Keratinocyte (primary cell): Measurements from ENCODE around the gene FHL1. TPM values are rescaled to one million over a fixed set of nuclear protein-coding genes. Genes with fewer than 3 reads are reported as not detected.

ENCODE experiments used
- DNase-seq: peaks from one replicate; pipeline ENCODE4 v3.0.0-alpha.2; 2011; ENCODE audit warnings: low read depth, missing footprints, low spot score
- FAIRE-seq: peaks from 2 replicates; lab custom pipeline; 2011; peaks lifted over from hg19 to GRCh38; lab: Jason Lieb, UNC
- H2AFZ ChIP-seq: 2 replicates; pipeline ENCODE4 v1.6.0; 2012; ENCODE audit warnings: low read length, control low read depth, inconsistent platforms; ENCODE audit not compliant: control insufficient read depth
- H3K27ac ChIP-seq: 2 replicates; pipeline ENCODE4 v1.5.1; 2011; ENCODE audit warnings: low read length; ENCODE audit not compliant: control insufficient read depth, insufficient read depth
- H3K27me3 ChIP-seq: 3 replicates; pipeline ENCODE4 v1.6.0; 2011; ENCODE audit warnings: low read length; ENCODE audit not compliant: control insufficient read depth, insufficient read depth; ENCODE audit errors: extremely low read depth
- H3K36me3 ChIP-seq, 2 experiments: 2 replicates in 1 of 2; 3 replicates in 1 of 2; pipeline ENCODE4 v1.5.1; 2011; ENCODE audit warnings: low read length in 2 of 2, mild to moderate bottlenecking in 1 of 2; ENCODE audit not compliant: control insufficient read depth in 2 of 2, insufficient read depth in 2 of 2; ENCODE audit errors: extremely low read depth in 1 of 2
- H3K4me1 ChIP-seq: 3 replicates; pipeline ENCODE4 v1.5.1; 2011; ENCODE audit warnings: low read length; ENCODE audit not compliant: control insufficient read depth, insufficient read depth; ENCODE audit errors: extremely low read depth
- H3K4me2 ChIP-seq: 3 replicates; pipeline ENCODE4 v1.6.0; 2011; ENCODE audit warnings: low read depth, low read length; ENCODE audit not compliant: control insufficient read depth, insufficient read depth; ENCODE audit errors: extremely low read depth
- H3K4me3 ChIP-seq, 3 experiments: fragments of 200-600 bp in 1 of 3; sonication (generic) in 1 of 3; 2 replicates in 2 of 3; 3 replicates in 1 of 3; pipeline ENCODE4 v1.5.1; 2011 to 2016; ENCODE audit warnings: low read length in 3 of 3, mild to moderate bottlenecking in 3 of 3, control low read depth in 2 of 3, inconsistent platforms in 1 of 3, low read depth in 1 of 3, mixed read lengths in 1 of 3, mixed run types in 1 of 3, moderate library complexity in 1 of 3; ENCODE audit not compliant: control insufficient read depth in 2 of 3, insufficient read depth in 2 of 3; ENCODE audit errors: extremely low read depth in 1 of 3
- H3K79me2 ChIP-seq: 2 replicates; pipeline ENCODE4 v1.6.0; 2012; ENCODE audit warnings: low read length; ENCODE audit not compliant: control insufficient read depth, insufficient read depth
- H3K9ac ChIP-seq: 3 replicates; pipeline ENCODE4 v1.6.0; 2011; ENCODE audit warnings: low read length; ENCODE audit not compliant: control insufficient read depth, insufficient read depth; ENCODE audit errors: extremely low read depth
- H3K9me1 ChIP-seq: 3 replicates; pipeline ENCODE4 v1.6.0; 2011; ENCODE audit warnings: low read length; ENCODE audit not compliant: control insufficient read depth, insufficient read depth; ENCODE audit errors: extremely low read depth
- H3K9me3 ChIP-seq: 2 replicates; pipeline ENCODE4 v1.5.1; 2012; ENCODE audit warnings: low read depth, low read length; ENCODE audit not compliant: control insufficient read depth
- H4K20me1 ChIP-seq: 3 replicates; pipeline ENCODE4 v1.6.0; 2011; ENCODE audit warnings: low read length; ENCODE audit not compliant: control insufficient read depth, insufficient read depth; ENCODE audit errors: extremely low read depth
- CTCF ChIP-seq, 3 experiments: IDR thresholded peaks in 1 of 3; conservative IDR thresholded peaks in 1 of 3; optimal IDR thresholded peaks in 1 of 3; 2 replicates in 2 of 3; 3 replicates in 1 of 3; pipeline versions ENCODE3 to v1.5.1; 2011; ENCODE audit warnings: low read length in 3 of 3, mild to moderate bottlenecking in 3 of 3, moderate library complexity in 2 of 3, control low read depth in 1 of 3, inconsistent platforms in 1 of 3; ENCODE audit not compliant: insufficient read depth in 2 of 3; ENCODE audit errors: extremely low read depth in 1 of 3
- EZH2 ChIP-seq: IDR thresholded peaks from one replicate; pipeline ENCODE4 v1.6.1; 2012; ENCODE audit warnings: inconsistent platforms, mild to moderate bottlenecking, low read length, moderate library complexity
- dilution Hi-C: fragments of 300-500 bp; cut with MboI; formaldehyde crosslinking; loops from one replicate; pipeline ENCODE4 v1.7.0; 2020; ENCODE audit warnings: low sequenced_read_pairs; ENCODE audit not compliant: extremely low pct_ligation_motif_present
- polyA plus RNA-seq, 5 experiments: library from polyadenylated mRNA; depleted of rRNA in 3 of 5; stranded (reverse) in 3 of 5; stranded (forward) in 1 of 5; unstranded in 1 of 5; fragments of >200 nt; gene quantifications; 1 replicate in 1 of 5; 2 replicates in 3 of 5; 3 replicates in 1 of 5; pipeline versions ENCODE4 v1.2.1 to v1.2.3, GENCODE V29; 2011 to 2012; ENCODE audit warnings: missing spikeins in 2 of 5, low read depth in 1 of 5, low replicate concordance in 1 of 5

The FHL1 gene
- polyA plus RNA-seq, 1 donor (not counting 4 experiments of a cell fraction or from before 2014, with no cell fraction given), result 203 TPM

- FAIRE-seq, result no peak
- Histone ChIP-seq H3K9ac (no peak overlapping the region), H3K27ac (no peak overlapping the region)
Observed at GRCh38 chrX:136112286-136112685, 35.0 kb upstream of the FHL1 start.

GRCh38 chrX:136112778-136113177 lies 34.6 kb upstream of the FHL1 start:
- dilution Hi-C loops, result no loop called here
- Histone ChIP-seq H3K9me1 (no peaks in the 10 kb centered on the region), H3K4me1 (no peaks in the 10 kb centered on the region), H3K9me3 (no peaks in the 10 kb centered on the region), H2AFZ (no peak overlapping the region), H3K36me3 (no peaks in the 10 kb centered on the region), H3K79me2 (no peaks in the 10 kb centered on the region), H4K20me1 (no peaks in the 10 kb centered on the region), H3K27ac (no peak overlapping the region), H3K4me2 (no peak overlapping the region), H3K4me3 (no peak overlapping the region), H3K9ac (no peak overlapping the region), H3K27me3 (no peaks in the 10 kb centered on the region)
- FAIRE-seq (no peak), DNase-seq (no peak)
- no peak for TF ChIP-seq CTCF (optimal IDR thresholded peaks at IDR 0.05 in 1 of 3, IDR thresholded peaks at IDR 0.05 in 1 of 3, conservative IDR thresholded peaks at IDR 0.05 in 1 of 3; ENCODE audit: extremely low read depth in 1 of 3, insufficient read depth in 2 of 3, low read length in 3 of 3)
- no peak for TF ChIP-seq EZH2

More at GRCh38 chrX:136112286-136112685, 35.0 kb upstream of the FHL1 start:
- no peak for DNase-seq
- H3K79me2 ChIP-seq, result no peaks in the 10 kb centered on the region
- H4K20me1 ChIP-seq, result no peaks in the 10 kb centered on the region
- H3K4me3 ChIP-seq, result no peak overlapping the region
- no peak overlapping the region for H3K4me2 ChIP-seq
- dilution Hi-C loops, result no loop called here
- no peak overlapping the region for H2AFZ ChIP-seq
- no peaks in the 10 kb centered on the region for H3K4me1 ChIP-seq
- no peaks in the 10 kb centered on the region for H3K36me3 ChIP-seq
- no peaks in the 10 kb centered on the region for H3K9me1 ChIP-seq
- no peaks in the 10 kb centered on the region for H3K9me3 ChIP-seq
- TF ChIP-seq CTCF (optimal IDR thresholded peaks at IDR 0.05 in 1 of 3, IDR thresholded peaks at IDR 0.05 in 1 of 3, conservative IDR thresholded peaks at IDR 0.05 in 1 of 3; ENCODE audit: extremely low read depth in 1 of 3, insufficient read depth in 2 of 3, low read length in 3 of 3), result no peak
- TF ChIP-seq EZH2, result no peak
- no peaks in the 10 kb centered on the region for H3K27me3 ChIP-seq
